Sigmoid colon (tissue), 4 donors: ENCODE results near the gene ARHGEF38.

Experiments used
- CTCF ChIP-seq, 4 experiments: fragments of 450-650 bp in 3 of 4; fragments of 200-600 bp in 1 of 4; IDR thresholded peaks; one replicate each; pipeline ENCODE4 v1.5.1; 2016 to 2019; ENCODE audit warnings: antibody characterized with exemption in 4 of 4, mild to moderate bottlenecking in 3 of 4, moderate library complexity in 2 of 4
- EP300 ChIP-seq, 4 donors: sonication (generic); formaldehyde crosslinking; IDR thresholded peaks; one replicate each; pipeline ENCODE4 v1.6.1; 2017; ENCODE audit warnings: antibody characterized with exemption in 4 of 4
- POLR2A ChIP-seq, 2 donors: fragments of 450-650 bp; IDR thresholded peaks; one replicate each; pipeline ENCODE4 v1.6.1; 2016; ENCODE audit warnings: antibody characterized with exemption in 2 of 2, mild to moderate bottlenecking in 2 of 2, moderate library complexity in 2 of 2
- POLR2AphosphoS5 ChIP-seq, 4 donors: sonication (generic); formaldehyde crosslinking; IDR thresholded peaks; one replicate each; pipeline ENCODE4 v1.6.1; 2017; ENCODE audit warnings: antibody characterized with exemption in 4 of 4

GRCh38 chr4:105657117-105657765 is 104.8 kb downstream of the ARHGEF38 start:
- TF ChIP-seq CTCF (IDR thresholded peaks at IDR 0.05): no peak
- TF ChIP-seq POLR2A (IDR thresholded peaks at IDR 0.05): no peak
- no peak for TF ChIP-seq POLR2AphosphoS5 (IDR thresholded peaks at IDR 0.05)
- TF ChIP-seq EP300 (IDR thresholded peaks at IDR 0.05): no peak
